Measurements from ENCODE around the gene GTPBP10.

- TF ChIP-seq, protein P1, sequence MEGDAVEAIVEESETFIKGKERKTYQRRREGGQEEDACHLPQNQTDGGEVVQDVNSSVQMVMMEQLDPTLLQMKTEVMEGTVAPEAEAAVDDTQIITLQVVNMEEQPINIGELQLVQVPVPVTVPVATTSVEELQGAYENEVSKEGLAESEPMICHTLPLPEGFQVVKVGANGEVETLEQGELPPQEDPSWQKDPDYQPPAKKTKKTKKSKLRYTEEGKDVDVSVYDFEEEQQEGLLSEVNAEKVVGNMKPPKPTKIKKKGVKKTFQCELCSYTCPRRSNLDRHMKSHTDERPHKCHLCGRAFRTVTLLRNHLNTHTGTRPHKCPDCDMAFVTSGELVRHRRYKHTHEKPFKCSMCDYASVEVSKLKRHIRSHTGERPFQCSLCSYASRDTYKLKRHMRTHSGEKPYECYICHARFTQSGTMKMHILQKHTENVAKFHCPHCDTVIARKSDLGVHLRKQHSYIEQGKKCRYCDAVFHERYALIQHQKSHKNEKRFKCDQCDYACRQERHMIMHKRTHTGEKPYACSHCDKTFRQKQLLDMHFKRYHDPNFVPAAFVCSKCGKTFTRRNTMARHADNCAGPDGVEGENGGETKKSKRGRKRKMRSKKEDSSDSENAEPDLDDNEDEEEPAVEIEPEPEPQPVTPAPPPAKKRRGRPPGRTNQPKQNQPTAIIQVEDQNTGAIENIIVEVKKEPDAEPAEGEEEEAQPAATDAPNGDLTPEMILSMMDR (IDR thresholded peaks at IDR 0.05): no peak
- no peak for TF ChIP-seq POLR2A (IDR thresholded peaks at IDR 0.05)
Measured at GRCh38 chr7:90408142-90408541, 61.6 kb downstream of the GTPBP10 start.

Measured in thyroid gland (tissue), 4 donors.